HepG2 (cell line): ENCODE results near the gene RIN3. TPM values are rescaled to one million over a fixed set of nuclear protein-coding genes. Genes with fewer than 3 reads are reported as not detected.

Experiments
- ATAC-seq: fragments of 200-7000 bp; cut with Tn5 transposase; 3 replicates; pipeline ENCODE4 v1.9.1; 2020; ENCODE audit warnings: mild to moderate bottlenecking, moderate library complexity
- BruUV-seq: library from RNA; stranded (reverse); fragments of 400-500 nt; replicated peaks from 2 replicates; lab custom pipeline; 2021; lab: Mats Ljungman, UMichigan
- CTCF ChIA-PET: fragments of 300-600 bp; formaldehyde crosslinking; extraction: SDS; loops from one replicate; lab custom pipeline; 2021; ENCODE audit warnings: low total read pairs, inconsistent platforms, low intra/inter-chr PET ratio; lab: Yijun Ruan, JAX
- POLR2A ChIA-PET: fragments of 350-600 bp; sonication (Branson Sonifier 250); formaldehyde crosslinking; loops from one replicate; lab custom pipeline; 2020; ENCODE audit warnings: antibody characterized with exemption, inconsistent platforms; lab: Yijun Ruan, JAX
- DNase-seq: peaks from one replicate; pipeline ENCODE4 v3.0.0-alpha.2; 2015; ENCODE audit warnings: low spot score
- FAIRE-seq: peaks from 3 replicates; lab custom pipeline; 2011; peaks lifted over from hg19 to GRCh38; lab: Jason Lieb, UNC
- H2AFZ ChIP-seq: one replicate; pipeline ENCODE4 v1.6.1; 2011; ENCODE audit warnings: low read length, inconsistent platforms
- H3K27ac ChIP-seq: fragments of 300-600 bp; 3 replicates; pipeline ENCODE4 v1.8.0; 2011; ENCODE audit warnings: mixed run types, mild to moderate bottlenecking, mixed read lengths, low read length, inconsistent platforms; ENCODE audit not compliant: insufficient read depth; ENCODE audit errors: extremely low read length
- H3K27me3 ChIP-seq, 2 experiments: fragments of 200-600 bp in 1 of 2; 2 replicates in 1 of 2; 3 replicates in 1 of 2; pipeline versions ENCODE4 v1.6.0 to v1.8.0; 2011; ENCODE audit warnings: low read length in 2 of 2, mild to moderate bottlenecking in 2 of 2, moderate library complexity in 2 of 2, inconsistent platforms in 1 of 2; ENCODE audit not compliant: insufficient read depth in 2 of 2, control insufficient read depth in 1 of 2
- H3K36me3 ChIP-seq, 2 experiments: fragments of 200-600 bp in 1 of 2; replicated peaks in 1 of 2; 2 replicates in 1 of 2; 3 replicates in 1 of 2; pipeline versions ENCODE4 v1.5.1 to v1.8.0; 2011; ENCODE audit warnings: low read length in 2 of 2, inconsistent platforms in 1 of 2; ENCODE audit not compliant: insufficient read depth in 2 of 2, control insufficient read depth in 1 of 2
- H3K4me1 ChIP-seq: 2 replicates; pipeline ENCODE4 v1.5.1; 2012; ENCODE audit warnings: low read length, inconsistent platforms; ENCODE audit not compliant: insufficient read depth
- H3K4me2 ChIP-seq: 2 replicates; pipeline ENCODE4 v1.6.0; 2011; ENCODE audit warnings: low read depth, low read length, inconsistent platforms
- H3K4me3 ChIP-seq, 3 experiments: fragments of 200-600 bp in 1 of 3; sonication (generic), shearing (Covaris generic) in 1 of 3; replicated peaks in 1 of 3; 2 replicates each; pipeline ENCODE4 v1.5.1; 2011 to 2016; ENCODE audit warnings: low read length in 3 of 3, inconsistent platforms in 2 of 3, low read depth in 2 of 3, mild to moderate bottlenecking in 2 of 3, control low read depth in 1 of 3, mixed read lengths in 1 of 3; ENCODE audit not compliant: insufficient read depth in 1 of 3
- H3K79me2 ChIP-seq: one replicate; pipeline ENCODE4 v1.6.1; 2011; ENCODE audit warnings: low read length, inconsistent platforms; ENCODE audit not compliant: insufficient read depth
- H3K9ac ChIP-seq: 2 replicates; pipeline ENCODE4 v1.6.0; 2011; ENCODE audit warnings: mild to moderate bottlenecking, low read depth, low read length, inconsistent platforms; ENCODE audit not compliant: insufficient read depth
- H3K9me3 ChIP-seq: 2 replicates; pipeline ENCODE4 v1.5.1; 2012; ENCODE audit warnings: mild to moderate bottlenecking, low read length
- H4K20me1 ChIP-seq: 2 replicates; pipeline ENCODE4 v1.6.0; 2011; ENCODE audit warnings: inconsistent platforms, mild to moderate bottlenecking, low read length, moderate library complexity; ENCODE audit not compliant: insufficient read depth
- E2F5 ChIP-seq: sonication (generic); formaldehyde crosslinking; conservative IDR thresholded peaks from 2 replicates; pipeline ENCODE4 v1.4.0; 2020; ENCODE audit warnings: missing genetic modification reagents
- ELF4 ChIP-seq: sonication (generic); formaldehyde crosslinking; IDR thresholded peaks from 2 replicates; pipeline ENCODE4 v1.5.0; 2020; ENCODE audit warnings: missing genetic modification reagents, mild to moderate bottlenecking, moderate library complexity, borderline replicate concordance
- KDM2A ChIP-seq: sonication (generic); formaldehyde crosslinking; IDR thresholded peaks from 2 replicates; pipeline ENCODE4 v1.4.0; 2020; ENCODE audit warnings: low read depth, missing genetic modification reagents, borderline replicate concordance
- KLF16 ChIP-seq, 2 experiments: sonication (generic) in 1 of 2; formaldehyde crosslinking in 1 of 2; IDR thresholded peaks; 2 replicates each; pipeline versions ENCODE4 v1.6.1 to v1.8.0; 2016 to 2023; ENCODE audit warnings: missing genetic modification reagents in 2 of 2, missing compliant biosample characterization in 1 of 2
- MEIS2 ChIP-seq: sonication (generic); formaldehyde crosslinking; IDR thresholded peaks from 2 replicates; pipeline ENCODE4 v1.9.0; 2021; ENCODE audit warnings: mild to moderate bottlenecking, missing genetic modification reagents
- NFRKB ChIP-seq: fragments of 450-650 bp; IDR thresholded peaks from 2 replicates; pipeline ENCODE4 v1.6.1; 2017
- RARG ChIP-seq: sonication (generic); formaldehyde crosslinking; IDR thresholded peaks from 2 replicates; pipeline ENCODE4 v1.4.0; 2020; ENCODE audit warnings: low read depth, mild to moderate bottlenecking, missing genetic modification reagents
- RNF219 ChIP-seq: sonication (generic); formaldehyde crosslinking; IDR thresholded peaks from 2 replicates; pipeline ENCODE4 v1.5.0; 2020; ENCODE audit warnings: mild to moderate bottlenecking, missing genetic modification reagents
- RXRB ChIP-seq: IDR thresholded peaks from 2 replicates; pipeline ENCODE4 v1.6.1; 2016; ENCODE audit warnings: borderline replicate concordance, missing genetic modification reagents, missing compliant biosample characterization
- SOX13 ChIP-seq, 3 experiments: fragments of 450-650 bp in 1 of 3; sonication (generic) in 1 of 3; formaldehyde crosslinking in 1 of 3; IDR thresholded peaks in 2 of 3; conservative IDR thresholded peaks in 1 of 3; 2 replicates each; pipeline versions ENCODE4 v1.5.0 to v1.6.1; 2016 to 2020; ENCODE audit warnings: antibody characterized with exemption in 1 of 3, mild to moderate bottlenecking in 1 of 3, missing compliant biosample characterization in 1 of 3, missing genetic modification reagents in 1 of 3, moderate library complexity in 1 of 3
- TRAFD1 ChIP-seq: sonication (generic); formaldehyde crosslinking; IDR thresholded peaks from 2 replicates; pipeline ENCODE4 v1.5.1; 2020; ENCODE audit warnings: missing genetic modification reagents, mild to moderate bottlenecking, borderline replicate concordance
- ZC3H13 ChIP-seq: sonication (generic); formaldehyde crosslinking; IDR thresholded peaks from 2 replicates; pipeline ENCODE4 v1.8.1; 2023; ENCODE audit warnings: mild to moderate bottlenecking, missing genetic modification reagents, moderate library complexity
- ZNF354B ChIP-seq: sonication (generic); formaldehyde crosslinking; IDR thresholded peaks from 2 replicates; pipeline ENCODE4 v1.8.0; 2022; ENCODE audit warnings: mild to moderate bottlenecking, missing genetic modification reagents
- ZNF546 ChIP-seq: sonication (generic); formaldehyde crosslinking; conservative IDR thresholded peaks from 2 replicates; pipeline ENCODE4 v1.8.1; 2023; ENCODE audit warnings: mild to moderate bottlenecking, missing genetic modification reagents
- ZNF547 ChIP-seq: sonication (generic); formaldehyde crosslinking; IDR thresholded peaks from 2 replicates; pipeline ENCODE4 v1.5.1; 2020; ENCODE audit warnings: mild to moderate bottlenecking, missing genetic modification reagents
- ZNF580 ChIP-seq: IDR thresholded peaks from 2 replicates; pipeline ENCODE4 v1.6.1; 2016; ENCODE audit warnings: low read depth, borderline replicate concordance
- ZNF768 ChIP-seq: sonication (generic); formaldehyde crosslinking; IDR thresholded peaks from 2 replicates; pipeline ENCODE4 v1.4.0; 2020; ENCODE audit warnings: missing genetic modification reagents
- WGBS: methylation state at CpG from one replicate; pipeline ENCODE4 v1.1.6; 2017; ENCODE audit warnings: low lambda C conversion rate; 5-methylcytosine and 5-hydroxymethylcytosine counted together
- in situ Hi-C: cut with HindIII; loops from 2 replicates; pipeline ENCODE4 v1.10.0; 2017; ENCODE audit warnings: low pct_unique_long_range_greater_than_20kb; ENCODE audit not compliant: extremely low pct_ligation_motif_present
- intact Hi-C: fragments of 100-400 bp; cut with micrococcal nuclease; formaldehyde crosslinking; loops from one replicate; pipeline ENCODE4 v1.10.0; 2022; ENCODE audit not compliant: unreplicated experiment
- polyA plus RNA-seq, 8 experiments: library from polyadenylated mRNA; depleted of rRNA in 3 of 8; stranded (reverse) in 7 of 8; unstranded in 1 of 8; fragments of >200 nt; fragmentation: Illumina TruSeq in 4 of 8; extraction: Trizol in 4 of 8; gene quantifications; 2 replicates each; pipeline versions ENCODE4 v1.2.1 to v1.2.3, GENCODE V29; 2011 to 2016; ENCODE audit warnings: low read depth in 4 of 8, missing spikeins in 1 of 8, mixed read lengths in 1 of 8; ENCODE audit not compliant: insufficient read depth in 1 of 8
- total RNA-seq, 5 experiments: library from RNA; depleted of rRNA; stranded (reverse); fragments of >200 nt; fragmentation: Illumina TruSeq; extraction: Trizol; gene quantifications; 2 replicates each; pipeline ENCODE4 v1.2.3, GENCODE V29; 2016; ENCODE audit warnings: low read depth in 1 of 5

Gene RIN3
- total and polyA plus RNA-seq, 2 of the 13 experiments (the other 11 are each of a cell fraction or from before 2014, with no cell fraction given), result 2.3 to 3.6 TPM

- Histone ChIP-seq H3K27ac (no peak overlapping the region), H3K9ac (no peak overlapping the region), H3K4me1 (peaks cover 25% of the 10 kb centered on the region), H3K4me2 (no peak overlapping the region), H3K4me3 (no peak overlapping the region), H3K36me3 (no peaks in the 10 kb centered on the region), H3K9me3 (no peaks in the 10 kb centered on the region), H3K79me2 (no peaks in the 10 kb centered on the region), H4K20me1 (no peaks in the 10 kb centered on the region), H2AFZ (no peak overlapping the region), H3K27me3 (peaks cover 0 to 16% of the 10 kb centered on the region in 2 experiments; a peak in 2 of 5 replicates)
- WGBS, result 57% methylated on average over 8 of the region's 10 CpGs
- FAIRE-seq (no peak), ATAC-seq (no peak), DNase-seq (no peak)
- in situ Hi-C loops (no loop called here), intact Hi-C loops (no loop called here)
- ChIA-PET POLR2A (no interaction called here), CTCF (no interaction called here)
- TF ChIP-seq ZNF768 (CRISPR knock-in tag) (no peak), RXRB (no peak), ZNF547 (no peak), RARG (CRISPR knock-in tag) (no peak), E2F5 (CRISPR knock-in tag) (no peak), KDM2A (CRISPR knock-in tag) (no peak), RNF219 (CRISPR knock-in tag) (no peak), ZNF546 (no peak), SOX13 (IDR thresholded peaks at IDR 0.05) (no peak), SOX13 (CRISPR knock-in tag; conservative IDR thresholded peaks at IDR 0.05 in 1 of 2, IDR thresholded peaks at IDR 0.05 in 1 of 2) (no peak), NFRKB (no peak), TRAFD1 (CRISPR knock-in tag) (no peak), ELF4 (CRISPR knock-in tag) (no peak), ZNF580 (CRISPR knock-in tag) (no peak), ZNF354B (CRISPR knock-in tag) (no peak), KLF16 (CRISPR knock-in tag; IDR thresholded peaks at IDR 0.05) (no peak), ZC3H13 (CRISPR knock-in tag) (no peak), MEIS2 (CRISPR knock-in tag) (no peak)
- BruUV-seq, result no TSS peak
Observed at GRCh38 chr14:92493024-92493423, 20.6 kb upstream of the RIN3 start.
